Spinal cord (tissue), 10 donors: Measurements from ENCODE around the gene BCAS3. TPM values are rescaled to one million over a fixed set of nuclear protein-coding genes. Genes with fewer than 3 reads are reported as not detected.
"Not testable (repeated sequence)": the region's sequence is repeated elsewhere in the genome, so short reads cannot be mapped to it uniquely, and the experiment has no call there.

Experiments used
- DNase-seq, 6 donors: peaks; one replicate each; pipeline versions ENCODE4 v3.0.0 to v3.0.0-alpha.2; 2013 to 2015; ENCODE audit warnings: low spot score in 6 of 6, low read depth in 4 of 6
- H3K27ac ChIP-seq: one replicate; pipeline ENCODE4 v1.5.1; 2013; ENCODE audit warnings: low read depth, low read length, control low read depth
- H3K27me3 ChIP-seq: one replicate; pipeline ENCODE4 v1.6.1; 2013; ENCODE audit warnings: low read length; ENCODE audit not compliant: control insufficient read depth, insufficient read depth
- H3K36me3 ChIP-seq: one replicate; pipeline ENCODE4 v1.6.1; 2013; ENCODE audit warnings: low read length; ENCODE audit not compliant: control insufficient read depth, insufficient read depth
- H3K4me1 ChIP-seq: one replicate; pipeline ENCODE4 v1.6.1; 2013; ENCODE audit warnings: low read length; ENCODE audit not compliant: control insufficient read depth, insufficient read depth
- H3K4me3 ChIP-seq: one replicate; pipeline ENCODE4 v1.5.1; 2013; ENCODE audit warnings: low read depth, low read length, control low read depth
- H3K9me3 ChIP-seq: one replicate; pipeline ENCODE4 v1.6.1; 2013; ENCODE audit warnings: low read length; ENCODE audit not compliant: control insufficient read depth, insufficient read depth
- WGBS: methylation state at CpG from one replicate; pipeline ENCODE4 v1.1.5; 2013; ENCODE audit warnings: missing lambda C conversion rate; ENCODE audit not compliant: insufficient coverage; 5-methylcytosine and 5-hydroxymethylcytosine counted together
- polyA plus RNA-seq, 2 donors: library from polyadenylated mRNA; unstranded; fragments of 120-200 nt; gene quantifications; one replicate each; pipeline ENCODE4 v1.2.1, GENCODE V29; 2013; ENCODE audit not compliant: insufficient read length in 2 of 2
- total RNA-seq, 2 donors: library from RNA; depleted of rRNA in 1 of 2; stranded (reverse); fragments of 120-200 nt in 1 of 2; fragments of >200 nt in 1 of 2; gene quantifications; one replicate each; pipeline versions ENCODE4 v1.2.3 to v1.2.4, GENCODE V29; 2013 to 2014
- donor health status: healthy.

BCAS3 gene
- total and polyA plus RNA-seq, 4 donors = 20.5 to 53.4 (median 25.7) TPM

- H3K36me3 ChIP-seq = no peaks in the 10 kb centered on the region
- H3K9me3 ChIP-seq = no peaks in the 10 kb centered on the region
- 94% methylated on average over 7 of the region's 7 CpGs for WGBS
- H3K4me3 ChIP-seq = no peak overlapping the region
- no peaks in the 10 kb centered on the region for H3K27me3 ChIP-seq
- no peak for DNase-seq
- peaks cover 5% of the 10 kb centered on the region for H3K4me1 ChIP-seq
- no peak overlapping the region for H3K27ac ChIP-seq
Observed at GRCh38 chr17:61237275-61237674, 559.6 kb downstream of the BCAS3 start.

GRCh38 chr17:61238455-61238933 lies 560.8 kb downstream of the BCAS3 start:
- no peak for DNase-seq
- H3K27ac ChIP-seq = no peak overlapping the region
- 71% methylated on average over 2 of the region's 6 CpGs for WGBS
- H3K27me3 ChIP-seq = no peaks in the 10 kb centered on the region
- H3K4me3 ChIP-seq = no peak overlapping the region
- H3K4me1 ChIP-seq = peaks cover 5% of the 10 kb centered on the region
- H3K36me3 ChIP-seq = no peaks in the 10 kb centered on the region
- no peaks in the 10 kb centered on the region for H3K9me3 ChIP-seq

- Histone ChIP-seq H3K36me3 (no peaks in the 10 kb centered on the region), H3K4me1 (peaks cover 5% of the 10 kb centered on the region), H3K27me3 (no peaks in the 10 kb centered on the region), H3K9me3 (no peaks in the 10 kb centered on the region), H3K4me3 (no peak overlapping the region), H3K27ac (no peak overlapping the region)
- no CpG with 5 or more reads among the region's 2 CpGs for WGBS
- DNase-seq = no peak
Observed at GRCh38 chr17:61239327-61239726, 561.7 kb downstream of the BCAS3 start.

GRCh38 chr17:61239953-61240352 lies 562.3 kb downstream of the BCAS3 start:
- no CpG with 5 or more reads among the region's 1 CpG for WGBS
- no peak overlapping the region for H3K4me3 ChIP-seq
- no peaks in the 10 kb centered on the region for H3K27me3 ChIP-seq
- no peaks in the 10 kb centered on the region for H3K9me3 ChIP-seq
- H3K27ac ChIP-seq = no peak overlapping the region
- DNase-seq = no peak
- no peaks in the 10 kb centered on the region for H3K36me3 ChIP-seq
- H3K4me1 ChIP-seq = peaks cover 5% of the 10 kb centered on the region

GRCh38 chr17:61240851-61241468 lies 563.3 kb downstream of the BCAS3 start:
- H3K36me3 ChIP-seq = no peaks in the 10 kb centered on the region
- H3K27ac ChIP-seq = no peak overlapping the region
- no peak for DNase-seq
- H3K4me1 ChIP-seq = peaks cover 5% of the 10 kb centered on the region
- H3K27me3 ChIP-seq = no peaks in the 10 kb centered on the region
- WGBS = 93% methylated on average over 2 of the region's 5 CpGs
- no peaks in the 10 kb centered on the region for H3K9me3 ChIP-seq
- H3K4me3 ChIP-seq = no peak overlapping the region

- not testable (repeated sequence) for DNase-seq
Observed at GRCh38 chr17:61244988-61245387, 567.3 kb downstream of the BCAS3 start.

GRCh38 chr17:61245706-61246135 lies 568.1 kb downstream of the BCAS3 start:
- H3K4me3 ChIP-seq = no peak overlapping the region
- no peak for DNase-seq
- H3K27ac ChIP-seq = no peak overlapping the region
- H3K4me1 ChIP-seq = no peaks in the 10 kb centered on the region
- no peaks in the 10 kb centered on the region for H3K9me3 ChIP-seq
- WGBS = 69% methylated on average over 3 of the region's 3 CpGs
- no peaks in the 10 kb centered on the region for H3K36me3 ChIP-seq
- no peaks in the 10 kb centered on the region for H3K27me3 ChIP-seq

More at GRCh38 chr17:61244988-61245387, 567.3 kb downstream of the BCAS3 start:
- H3K27me3 ChIP-seq, H3K9me3 ChIP-seq, H3K4me3 ChIP-seq, H3K36me3 ChIP-seq, H3K4me1 ChIP-seq, H3K27ac ChIP-seq: not testable (repeated sequence)
- 95% methylated on average over 3 of the region's 8 CpGs for WGBS

- DNase-seq = peak in 1 of 6 donors; percentile 45
- Histone ChIP-seq H3K9me3 (no peaks in the 10 kb centered on the region), H3K36me3 (no peaks in the 10 kb centered on the region), H3K27ac (no peak overlapping the region), H3K4me1 (peaks cover 6% of the 10 kb centered on the region), H3K27me3 (no peaks in the 10 kb centered on the region), H3K4me3 (no peak overlapping the region)
- no CpG with 5 or more reads among the region's 3 CpGs for WGBS
Observed at GRCh38 chr17:61247439-61247838, 569.8 kb downstream of the BCAS3 start.

- no peak for DNase-seq
- no CpG with 5 or more reads among the region's 2 CpGs for WGBS
- Histone ChIP-seq H3K27me3 (no peaks in the 10 kb centered on the region), H3K27ac (no peak overlapping the region), H3K4me3 (no peak overlapping the region), H3K4me1 (peaks cover 14% of the 10 kb centered on the region), H3K36me3 (no peaks in the 10 kb centered on the region), H3K9me3 (no peaks in the 10 kb centered on the region)
Observed at GRCh38 chr17:61248399-61248798, 570.7 kb downstream of the BCAS3 start.

- no peak overlapping the region for H3K4me3 ChIP-seq
- H3K36me3 ChIP-seq = no peaks in the 10 kb centered on the region
- peaks cover 14% of the 10 kb centered on the region for H3K4me1 ChIP-seq
- WGBS = 100% methylated on average over 1 of the region's 4 CpGs
- peak overlapping the region; percentile 54 for H3K27ac ChIP-seq
- no peak for DNase-seq
- H3K9me3 ChIP-seq = no peaks in the 10 kb centered on the region
- H3K27me3 ChIP-seq = no peaks in the 10 kb centered on the region
Observed at GRCh38 chr17:61249649-61250299, 572.1 kb downstream of the BCAS3 start.
